GM10248 (cell line): ENCODE results near the gene ADGRG4.

Experiments used
- CTCF ChIA-PET: fragments of 300-600 bp; sonication (Branson Sonifier 250); formaldehyde crosslinking; extraction: SDS; loops from one replicate; lab custom pipeline; 2021; ENCODE audit warnings: antibody characterized with exemption; lab: Yijun Ruan, JAX
- POLR2A ChIA-PET: fragments of 350-650 bp; sonication (Branson Sonifier 250); formaldehyde crosslinking; extraction: SDS; loops from one replicate; lab custom pipeline; 2020; ENCODE audit warnings: antibody characterized with exemption; lab: Yijun Ruan, JAX
- DNase-seq: peaks from one replicate; pipeline ENCODE4 v3.0.0; 2012; ENCODE audit errors: extremely low spot score
- CTCF ChIP-seq: IDR thresholded peaks from 2 replicates; pipeline ENCODE4 v1.5.1; 2012; ENCODE audit warnings: mild to moderate bottlenecking, low read depth; ENCODE audit errors: extremely low read depth, missing control alignments, control extremely low read depth

The ADGRG4 gene

GRCh38 chrX:136387951-136388502 is 87.3 kb downstream of the ADGRG4 start:
- TF ChIP-seq CTCF = no peak
- CTCF ChIA-PET = no interaction called here
- no peak for DNase-seq
- POLR2A ChIA-PET = interaction anchor here (0.6 kb wide), 1 partner anchor 990 kb away, joined by 5 read pairs; no protein-coding TSS in a partner anchor

- TF ChIP-seq CTCF = no peak
- CTCF ChIA-PET = no interaction called here
- no peak for DNase-seq
- POLR2A ChIA-PET = no interaction called here
Measured at GRCh38 chrX:136390921-136391320, 90.2 kb downstream of the ADGRG4 start.

- ChIA-PET CTCF (no interaction called here), POLR2A (no interaction called here)
- DNase-seq = no peak
- TF ChIP-seq CTCF = no peak
Measured at GRCh38 chrX:136395271-136395670, 94.5 kb downstream of the ADGRG4 start.

GRCh38 chrX:136397001-136397400 is 96.2 kb downstream of the ADGRG4 start:
- ChIA-PET POLR2A (no interaction called here), CTCF (no interaction called here)
- TF ChIP-seq CTCF = no peak
- no peak for DNase-seq

- ChIA-PET CTCF (no interaction called here), POLR2A (no interaction called here)
- DNase-seq = no peak
- TF ChIP-seq CTCF = no peak
Measured at GRCh38 chrX:136405126-136405525, 104.4 kb downstream of the ADGRG4 start.

- ChIA-PET POLR2A (no interaction called here), CTCF (no interaction called here)
- no peak for DNase-seq
- TF ChIP-seq CTCF = no peak
Measured at GRCh38 chrX:136417806-136418205, 117.0 kb downstream of the ADGRG4 start.

GRCh38 chrX:136421338-136421737 is 120.6 kb downstream of the ADGRG4 start:
- TF ChIP-seq CTCF = no peak
- CTCF ChIA-PET = no interaction called here
- POLR2A ChIA-PET = no interaction called here
- no peak for DNase-seq
